Mesendoderm (in vitro differentiated cells): ENCODE results near the gene ARF1.

Source experiments
- DNase-seq: peaks from one replicate; pipeline ENCODE4 v3.0.0; 2013
- H2AK5ac ChIP-seq: 2 replicates; pipeline ENCODE4 v1.6.1; 2013; ENCODE audit warnings: low read length, inconsistent platforms
- H2BK120ac ChIP-seq: 2 replicates; pipeline ENCODE4 v1.6.1; 2013; ENCODE audit warnings: low read depth, mild to moderate bottlenecking, low read length, moderate library complexity, mixed read lengths
- H2BK15ac ChIP-seq: replicated peaks from 2 replicates; pipeline ENCODE4 v1.6.1; 2013; ENCODE audit warnings: low read depth, mild to moderate bottlenecking, moderate library complexity
- H2BK5ac ChIP-seq: 2 replicates; pipeline ENCODE4 v1.6.1; 2013; ENCODE audit warnings: low read length, inconsistent platforms
- H3K18ac ChIP-seq: 2 replicates; pipeline ENCODE4 v1.6.1; 2013; ENCODE audit warnings: mild to moderate bottlenecking, low read length, mixed read lengths
- H3K23ac ChIP-seq: one replicate; pipeline ENCODE4 v1.6.1; 2013; ENCODE audit warnings: low read length
- H3K27ac ChIP-seq: 2 replicates; pipeline ENCODE4 v1.5.1; 2013; ENCODE audit warnings: low read depth, mild to moderate bottlenecking, inconsistent platforms, low read length, moderate library complexity
- H3K27me3 ChIP-seq: 2 replicates; pipeline ENCODE4 v1.6.1; 2013; ENCODE audit warnings: low read length, control low read depth, mild to moderate bottlenecking, inconsistent platforms; ENCODE audit not compliant: insufficient read depth, poor library complexity
- H3K36me3 ChIP-seq: 2 replicates; pipeline ENCODE4 v1.6.1; 2013; ENCODE audit warnings: low read length, inconsistent platforms; ENCODE audit not compliant: control insufficient read depth, insufficient read depth
- H3K4ac ChIP-seq: one replicate; pipeline ENCODE4 v1.6.1; 2013; ENCODE audit warnings: low read depth, mild to moderate bottlenecking, low read length, moderate library complexity
- H3K4me1 ChIP-seq: 2 replicates; pipeline ENCODE4 v1.6.1; 2013; ENCODE audit warnings: low read depth, low read length, inconsistent platforms; ENCODE audit not compliant: control insufficient read depth
- H3K4me2 ChIP-seq: 2 replicates; pipeline ENCODE4 v1.6.1; 2013; ENCODE audit warnings: low read length
- H3K4me3 ChIP-seq: 2 replicates; pipeline ENCODE4 v1.5.1; 2013; ENCODE audit warnings: mild to moderate bottlenecking, low read length
- H3K56ac ChIP-seq: one replicate; pipeline ENCODE4 v1.6.1; 2013; ENCODE audit warnings: low read length
- H3K79me1 ChIP-seq: 2 replicates; pipeline ENCODE4 v1.6.1; 2013; ENCODE audit warnings: low read length, inconsistent platforms
- H3K79me2 ChIP-seq: 2 replicates; pipeline ENCODE4 v1.6.1; 2013; ENCODE audit warnings: mild to moderate bottlenecking, low read length; ENCODE audit not compliant: control insufficient read depth, insufficient read depth
- H3K9ac ChIP-seq: 2 replicates; pipeline ENCODE4 v1.6.1; 2013; ENCODE audit warnings: low read length, inconsistent platforms
- H4K5ac ChIP-seq: one replicate; pipeline ENCODE4 v1.6.1; 2013; ENCODE audit warnings: low read length
- H4K8ac ChIP-seq: one replicate; pipeline ENCODE4 v1.6.1; 2013; ENCODE audit warnings: low read depth, mild to moderate bottlenecking, control low read depth, low read length, moderate library complexity
- WGBS: extraction: QIAGEN DNeasy Blood & Tissue Kit; methylation state at CpG from one replicate; pipeline ENCODE4 v1.1.7; 2013; ENCODE audit warnings: low lambda C conversion rate, missing lambda C conversion rate; ENCODE audit not compliant: insufficient coverage; ENCODE audit errors: extremely low coverage; 5-methylcytosine and 5-hydroxymethylcytosine counted together

Gene ARF1

GRCh38 chr1:228084797-228085196 lies 2.3 kb downstream of the ARF1 start:
- Histone ChIP-seq H3K27ac (peak overlapping the region; percentile 7), H2AK5ac (no peak overlapping the region), H3K4me1 (peaks cover 21% of the 10 kb centered on the region), H3K27me3 (no peaks in the 10 kb centered on the region), H3K79me1 (peaks cover 4% of the 10 kb centered on the region), H2BK120ac (no peak overlapping the region), H3K56ac (peak overlapping the region; percentile 97), H3K23ac (no peak overlapping the region), H3K4me3 (no peak overlapping the region), H4K5ac (no peak overlapping the region), H3K4ac (no peak overlapping the region), H3K18ac (no peak overlapping the region), H4K8ac (no peak overlapping the region), H3K9ac (peak overlapping the region; percentile 88), H2BK15ac (no peak overlapping the region), H3K4me2 (peak overlapping the region; percentile 61), H3K79me2 (peaks cover 72% of the 10 kb centered on the region), H3K36me3 (peaks cover 8% of the 10 kb centered on the region), H2BK5ac (no peak overlapping the region)
- peak; percentile 44 for DNase-seq
- no CpG with 5 or more reads among the region's 5 CpGs for WGBS

GRCh38 chr1:228085287-228085951 lies 2.9 kb downstream of the ARF1 start:
- Histone ChIP-seq H3K4ac (no peak overlapping the region), H2BK5ac (peak overlapping the region; percentile 69), H3K79me1 (peaks cover 4% of the 10 kb centered on the region), H3K27me3 (no peaks in the 10 kb centered on the region), H3K79me2 (peaks cover 79% of the 10 kb centered on the region), H2BK120ac (no peak overlapping the region), H2BK15ac (no peak overlapping the region), H3K4me3 (no peak overlapping the region), H3K36me3 (peaks cover 8% of the 10 kb centered on the region), H3K9ac (peak overlapping the region; percentile 60), H4K5ac (no peak overlapping the region), H4K8ac (no peak overlapping the region), H3K4me2 (peak overlapping the region; percentile 62), H3K56ac (peak overlapping the region; percentile 81), H3K23ac (no peak overlapping the region), H3K18ac (no peak overlapping the region), H2AK5ac (no peak overlapping the region), H3K27ac (peak overlapping the region; percentile 57), H3K4me1 (peaks cover 21% of the 10 kb centered on the region)
- peak; percentile 99 for DNase-seq
- WGBS: no CpG with 5 or more reads among the region's 6 CpGs

- no peak overlapping the region for H3K23ac ChIP-seq
- H3K4me3 ChIP-seq: no peak overlapping the region
- no peak overlapping the region for H2AK5ac ChIP-seq
- no peak overlapping the region for H3K18ac ChIP-seq
- no CpG with 5 or more reads among the region's 7 CpGs for WGBS
- H3K79me2 ChIP-seq: peaks cover 100% of the 10 kb centered on the region
- H3K9ac ChIP-seq: peak overlapping the region; percentile 11
- H3K56ac ChIP-seq: peak overlapping the region; percentile 31
- peaks cover 21% of the 10 kb centered on the region for H3K4me1 ChIP-seq
- peaks cover 5% of the 10 kb centered on the region for H3K79me1 ChIP-seq
- H3K27me3 ChIP-seq: no peaks in the 10 kb centered on the region
- no peak overlapping the region for H2BK15ac ChIP-seq
- H3K4me2 ChIP-seq: no peak overlapping the region
- H4K8ac ChIP-seq: no peak overlapping the region
- H3K27ac ChIP-seq: no peak overlapping the region
- H3K36me3 ChIP-seq: peaks cover 10% of the 10 kb centered on the region
- H4K5ac ChIP-seq: no peak overlapping the region
- H2BK120ac ChIP-seq: no peak overlapping the region
- no peak for DNase-seq
- no peak overlapping the region for H3K4ac ChIP-seq
- H2BK5ac ChIP-seq: no peak overlapping the region
Observed at GRCh38 chr1:228087771-228088251, 5.3 kb downstream of the ARF1 start.

GRCh38 chr1:228088586-228089498 lies 6.3 kb downstream of the ARF1 start:
- H2BK5ac ChIP-seq: no peak overlapping the region
- no peaks in the 10 kb centered on the region for H3K27me3 ChIP-seq
- H3K79me2 ChIP-seq: peaks cover 100% of the 10 kb centered on the region
- no peak overlapping the region for H3K9ac ChIP-seq
- H3K36me3 ChIP-seq: peaks cover 10% of the 10 kb centered on the region
- no peak overlapping the region for H2BK120ac ChIP-seq
- H3K4me3 ChIP-seq: no peak overlapping the region
- no peak overlapping the region for H3K4me2 ChIP-seq
- H3K4ac ChIP-seq: no peak overlapping the region
- no peak overlapping the region for H3K56ac ChIP-seq
- H3K18ac ChIP-seq: no peak overlapping the region
- no peak overlapping the region for H4K5ac ChIP-seq
- no peak overlapping the region for H3K27ac ChIP-seq
- WGBS: no CpG with 5 or more reads among the region's 21 CpGs
- DNase-seq: no peak
- peak overlapping the region; percentile 86 for H3K23ac ChIP-seq
- H3K79me1 ChIP-seq: peaks cover 5% of the 10 kb centered on the region
- H2AK5ac ChIP-seq: no peak overlapping the region
- no peak overlapping the region for H4K8ac ChIP-seq
- peaks cover 21% of the 10 kb centered on the region for H3K4me1 ChIP-seq
- H2BK15ac ChIP-seq: no peak overlapping the region

- H3K56ac ChIP-seq: no peak overlapping the region
- no peak overlapping the region for H3K18ac ChIP-seq
- no peak overlapping the region for H3K27ac ChIP-seq
- peaks cover 100% of the 10 kb centered on the region for H3K79me2 ChIP-seq
- H4K8ac ChIP-seq: no peak overlapping the region
- no peak overlapping the region for H4K5ac ChIP-seq
- peaks cover 5% of the 10 kb centered on the region for H3K79me1 ChIP-seq
- H2BK5ac ChIP-seq: no peak overlapping the region
- no peak for DNase-seq
- no peak overlapping the region for H3K23ac ChIP-seq
- no peak overlapping the region for H3K4me2 ChIP-seq
- H3K36me3 ChIP-seq: peaks cover 10% of the 10 kb centered on the region
- H3K4me1 ChIP-seq: peaks cover 17% of the 10 kb centered on the region
- no peak overlapping the region for H3K4ac ChIP-seq
- H3K27me3 ChIP-seq: no peaks in the 10 kb centered on the region
- WGBS: no CpG with 5 or more reads among the region's 12 CpGs
- H3K4me3 ChIP-seq: no peak overlapping the region
- H2BK15ac ChIP-seq: no peak overlapping the region
- H2BK120ac ChIP-seq: no peak overlapping the region
- no peak overlapping the region for H2AK5ac ChIP-seq
- no peak overlapping the region for H3K9ac ChIP-seq
Observed at GRCh38 chr1:228089519-228090380, 7.2 kb downstream of the ARF1 start.
